Measurements from ENCODE around the gene WIPF2. TPM values are rescaled to one million over a fixed set of nuclear protein-coding genes. Genes with fewer than 3 reads are reported as not detected.
"Not testable (repeated sequence)": the region's sequence is repeated elsewhere in the genome, so short reads cannot be mapped to it uniquely, and the experiment has no call there.

Gene WIPF2
- total RNA-seq, 1 donor from 2014 or later = 38.3 TPM

GRCh38 chr17:40218006-40218739 is 931 bp upstream of the WIPF2 start:
- Histone ChIP-seq H3K4me1 (no peaks in the 10 kb centered on the region), H3K27ac (peak overlapping the region; percentile 90), H3K9me3 (no peaks in the 10 kb centered on the region), H3K4me3 (no peak overlapping the region), H3K27me3 (no peaks in the 10 kb centered on the region), H3K36me3 (no peaks in the 10 kb centered on the region)
- no peak for DNase-seq
- ATAC-seq = no peak
- TF ChIP-seq, protein P1, sequence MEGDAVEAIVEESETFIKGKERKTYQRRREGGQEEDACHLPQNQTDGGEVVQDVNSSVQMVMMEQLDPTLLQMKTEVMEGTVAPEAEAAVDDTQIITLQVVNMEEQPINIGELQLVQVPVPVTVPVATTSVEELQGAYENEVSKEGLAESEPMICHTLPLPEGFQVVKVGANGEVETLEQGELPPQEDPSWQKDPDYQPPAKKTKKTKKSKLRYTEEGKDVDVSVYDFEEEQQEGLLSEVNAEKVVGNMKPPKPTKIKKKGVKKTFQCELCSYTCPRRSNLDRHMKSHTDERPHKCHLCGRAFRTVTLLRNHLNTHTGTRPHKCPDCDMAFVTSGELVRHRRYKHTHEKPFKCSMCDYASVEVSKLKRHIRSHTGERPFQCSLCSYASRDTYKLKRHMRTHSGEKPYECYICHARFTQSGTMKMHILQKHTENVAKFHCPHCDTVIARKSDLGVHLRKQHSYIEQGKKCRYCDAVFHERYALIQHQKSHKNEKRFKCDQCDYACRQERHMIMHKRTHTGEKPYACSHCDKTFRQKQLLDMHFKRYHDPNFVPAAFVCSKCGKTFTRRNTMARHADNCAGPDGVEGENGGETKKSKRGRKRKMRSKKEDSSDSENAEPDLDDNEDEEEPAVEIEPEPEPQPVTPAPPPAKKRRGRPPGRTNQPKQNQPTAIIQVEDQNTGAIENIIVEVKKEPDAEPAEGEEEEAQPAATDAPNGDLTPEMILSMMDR (IDR thresholded peaks at IDR 0.05) = no peak
- intact Hi-C loops (cut with DNase I) = no loop called here

DNA sequence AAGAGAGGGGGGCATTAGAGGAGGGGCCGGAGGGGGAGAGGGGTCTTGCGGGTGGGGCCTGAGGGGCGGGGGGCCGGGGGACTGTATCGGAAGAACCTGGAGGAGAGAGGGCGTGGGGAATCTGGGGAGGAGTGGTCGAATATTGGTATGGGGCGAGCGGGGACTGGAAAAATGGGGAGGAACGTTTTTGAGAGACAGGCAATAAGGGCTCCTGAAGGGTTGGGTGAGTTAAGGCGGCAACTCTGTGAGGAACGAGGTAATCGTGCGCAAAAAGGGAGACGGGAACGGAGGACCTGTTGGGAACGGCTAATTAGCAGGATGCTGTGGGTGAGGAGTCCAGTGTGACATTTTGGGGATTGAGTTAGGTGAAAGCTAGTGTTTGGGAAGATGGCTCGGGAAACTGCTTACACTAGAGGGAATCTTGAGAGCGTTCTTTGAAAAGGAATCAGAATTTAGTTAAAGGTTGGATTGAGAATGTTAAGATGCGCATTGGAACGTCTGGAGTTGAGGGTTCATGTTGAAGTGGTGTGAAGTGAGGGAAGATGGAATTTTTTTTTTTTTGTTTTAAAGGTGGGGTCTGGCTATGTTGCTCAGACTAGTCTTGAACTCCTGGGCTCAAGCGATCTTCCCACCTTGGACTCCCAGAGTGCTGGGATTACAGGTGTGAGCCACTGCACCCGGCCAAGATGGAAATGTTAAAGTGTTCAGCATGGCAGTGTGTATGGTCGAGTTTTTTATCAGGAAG is 662 bp downstream of the WIPF2 start:
- Histone ChIP-seq H3K4me1 (peaks cover 5% of the 10 kb centered on the region), H3K36me3 (no peaks in the 10 kb centered on the region), H3K4me3 (peak overlapping the region; percentile 70), H3K9me3 (no peaks in the 10 kb centered on the region), H3K27me3 (no peaks in the 10 kb centered on the region), H3K27ac (peak overlapping the region; percentile 90)
- intact Hi-C loops (cut with DNase I) = no loop called here
- no peak for DNase-seq
- ATAC-seq = peak; percentile 50
- TF ChIP-seq, protein P1 (IDR thresholded peaks at IDR 0.05) = no peak

DNA sequence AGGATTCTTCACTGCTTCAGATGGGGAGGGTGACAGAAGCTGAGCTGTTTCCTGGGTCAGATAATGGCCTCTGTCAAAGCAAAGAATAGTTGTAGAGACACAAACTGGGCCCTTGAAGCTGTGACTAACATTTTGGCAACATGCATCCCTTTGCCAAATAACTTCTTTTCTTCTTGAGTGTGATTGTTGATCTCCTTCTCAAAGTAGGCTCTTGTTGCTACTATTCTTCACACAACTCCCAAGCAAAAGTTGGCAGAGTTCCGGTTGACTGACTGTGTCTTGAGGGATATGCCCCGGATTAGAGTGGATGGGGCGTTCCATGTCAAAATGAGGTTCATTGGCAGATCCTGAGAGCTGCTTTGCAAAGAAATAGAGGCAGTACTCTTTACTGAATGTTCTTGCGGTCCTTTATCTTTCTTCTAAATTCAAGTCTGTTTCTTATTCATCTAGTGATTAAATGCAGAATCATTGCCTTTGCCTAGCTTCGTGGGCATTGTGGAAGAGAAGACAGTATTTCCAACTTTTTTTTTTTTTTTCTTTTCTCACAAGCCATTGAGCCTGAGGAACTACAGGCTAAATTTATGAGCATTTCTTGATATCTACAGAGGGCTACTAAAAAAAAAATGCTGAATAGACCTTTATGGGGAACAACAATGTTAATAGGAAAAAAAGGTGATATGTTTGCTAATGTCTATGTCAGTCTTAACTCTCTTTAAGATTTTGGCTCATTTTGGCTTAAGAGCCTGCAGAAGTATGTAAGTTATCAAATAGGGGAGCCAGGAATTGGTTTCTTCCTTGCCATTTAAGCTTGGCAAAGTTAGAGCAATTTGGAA is 5.8 kb downstream of the WIPF2 start:
- peaks cover 12% of the 10 kb centered on the region for H3K36me3 ChIP-seq
- no peak overlapping the region for H3K4me3 ChIP-seq
- ATAC-seq = peak; percentile 70
- H3K27me3 ChIP-seq = no peaks in the 10 kb centered on the region
- H3K27ac ChIP-seq = peak overlapping the region; percentile 49
- TF ChIP-seq, protein P1 (IDR thresholded peaks at IDR 0.05) = no peak
- H3K9me3 ChIP-seq = no peaks in the 10 kb centered on the region
- peaks cover 15% of the 10 kb centered on the region for H3K4me1 ChIP-seq
- no peak for DNase-seq
- intact Hi-C loops (cut with DNase I) = no loop called here

GRCh38 chr17:40229146-40229545 is 10.0 kb downstream of the WIPF2 start:
- intact Hi-C loops (cut with DNase I); H3K27ac ChIP-seq; H3K27me3 ChIP-seq; H3K4me3 ChIP-seq; H3K9me3 ChIP-seq; ATAC-seq: not testable (repeated sequence)
- Histone ChIP-seq H3K36me3 (peaks cover 31% of the 10 kb centered on the region), H3K4me1 (peaks cover 15% of the 10 kb centered on the region)
- DNase-seq = peak; percentile 17

GRCh38 chr17:40230670-40231069 is 11.6 kb downstream of the WIPF2 start:
- H3K9me3 ChIP-seq = no peaks in the 10 kb centered on the region
- no peak overlapping the region for H3K27ac ChIP-seq
- H3K4me1 ChIP-seq = peaks cover 2% of the 10 kb centered on the region
- ATAC-seq (no peak), DNase-seq (no peak)
- H3K4me3 ChIP-seq = no peak overlapping the region
- TF ChIP-seq, protein P1 (IDR thresholded peaks at IDR 0.05) = no peak
- intact Hi-C loops (cut with DNase I) = no loop called here
- H3K27me3 ChIP-seq = no peaks in the 10 kb centered on the region
- H3K36me3 ChIP-seq = peaks cover 41% of the 10 kb centered on the region

DNA sequence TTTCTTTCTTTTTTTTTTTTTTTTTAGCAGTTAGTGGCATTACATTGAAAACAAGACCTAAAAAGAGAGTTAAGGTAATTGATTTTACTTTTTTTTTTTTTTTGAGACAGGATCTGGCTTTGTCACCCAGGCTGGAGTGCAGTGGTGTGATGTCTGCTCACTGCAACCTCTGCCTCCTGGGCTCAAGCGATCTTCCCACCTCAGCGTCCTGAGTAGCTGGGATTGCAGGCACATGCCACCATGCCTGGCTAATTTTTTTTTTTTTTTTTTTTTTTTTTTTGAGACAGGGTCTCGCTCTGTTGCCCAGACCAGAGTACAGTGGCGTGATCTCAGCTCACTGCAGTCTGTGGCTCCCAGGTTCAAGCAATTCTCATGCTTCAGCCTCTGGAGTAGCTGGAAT is 12.8 kb downstream of the WIPF2 start:
- H3K4me1 ChIP-seq; H3K27me3 ChIP-seq; DNase-seq; H3K9me3 ChIP-seq; ATAC-seq; H3K4me3 ChIP-seq; H3K27ac ChIP-seq; intact Hi-C loops (cut with DNase I): not testable (repeated sequence)
- peaks cover 41% of the 10 kb centered on the region for H3K36me3 ChIP-seq
